HCT116 (cell line): ENCODE data around the gene DMKN. TPM values are rescaled to one million over a fixed set of nuclear protein-coding genes. Genes with fewer than 3 reads are reported as not detected.

Source experiments
- ATAC-seq: fragments of 200-7000 bp; cut with Tn5 transposase; 2 replicates; pipeline ENCODE4 v1.9.1; 2020; ENCODE audit warnings: mild to moderate bottlenecking, moderate library complexity
- BruUV-seq: library from RNA; stranded (reverse); fragments of 400-500 nt; replicated peaks from 2 replicates; lab custom pipeline; 2021; lab: Mats Ljungman, UMichigan
- CTCF ChIA-PET: fragments of 300-600 bp; sonication (Branson Sonifier 250); formaldehyde crosslinking; loops from one replicate; lab custom pipeline; 2021; ENCODE audit warnings: antibody characterized with exemption; lab: Charles Lee
- POLR2A ChIA-PET: fragments of 300-600, 350-600 bp; sonication (Branson Sonifier 250); formaldehyde crosslinking; loops from one replicate; lab custom pipeline; 2021; ENCODE audit warnings: antibody characterized with exemption; lab: Charles Lee
- RAD21 ChIA-PET, 2 experiments: fragments of 300-600 bp; sonication (Branson Sonifier 250); formaldehyde crosslinking; loops; one replicate each; lab custom pipeline; 2023; ENCODE audit warnings: low total read pairs in 2 of 2; ENCODE audit not compliant: uncharacterized antibody in 2 of 2, unreplicated experiment in 2 of 2, low non-redundant PET in 1 of 2; lab: Charles Lee
- DNase-seq: peaks from one replicate; pipeline ENCODE4 v3.0.0-alpha.2; 2010; ENCODE audit warnings: low read depth, low spot score
- H2AFZ ChIP-seq: fragments of 200-600 bp; shearing (Covaris generic), sonication (generic); 2 replicates; pipeline ENCODE4 v1.6.1; 2017; ENCODE audit warnings: low read depth, mixed run types, mixed read lengths, antibody characterized with exemption, low read length; ENCODE audit not compliant: poor library complexity, severe bottlenecking
- H3K27ac ChIP-seq: 2 replicates; pipeline ENCODE4 v1.5.1; 2012; ENCODE audit warnings: low read depth, low read length
- H3K27me3 ChIP-seq: fragments of 200-600 bp; sonication (generic); 2 replicates; pipeline ENCODE4 v1.6.1; 2016; ENCODE audit warnings: mixed run types, low read length, mixed read lengths; ENCODE audit not compliant: insufficient read depth
- H3K36me3 ChIP-seq, 2 experiments: fragments of 200-500 bp in 1 of 2; fragments of 200-600 bp in 1 of 2; sonication (Bioruptor generic) in 1 of 2; sonication (generic) in 1 of 2; 2 replicates each; pipeline versions ENCODE4 v1.5.1 to v1.6.1; 2014 to 2016; ENCODE audit warnings: low read length in 2 of 2, inconsistent platforms in 1 of 2, mixed read lengths in 1 of 2, mixed run types in 1 of 2; ENCODE audit not compliant: insufficient read depth in 2 of 2, control insufficient read depth in 1 of 2
- H3K4me1 ChIP-seq, 2 experiments: fragments of 200-600 bp in 1 of 2; sonication (generic) in 1 of 2; 2 replicates each; pipeline versions ENCODE4 v1.5.1 to v1.6.1; 2012 to 2017; ENCODE audit warnings: low read length in 2 of 2, inconsistent platforms in 1 of 2, mild to moderate bottlenecking in 1 of 2, mixed read lengths in 1 of 2, mixed run types in 1 of 2, moderate library complexity in 1 of 2; ENCODE audit not compliant: insufficient read depth in 2 of 2, control insufficient read depth in 1 of 2
- H3K4me2 ChIP-seq: fragments of 200-600 bp; sonication (generic); 2 replicates; pipeline ENCODE4 v1.6.1; 2017; ENCODE audit warnings: mixed run types, low read length, mixed read lengths
- H3K4me3 ChIP-seq, 2 experiments: fragments of 200-600 bp in 1 of 2; sonication (generic) in 1 of 2; replicated peaks in 1 of 2; 2 replicates each; pipeline ENCODE4 v1.5.1; 2011 to 2016; ENCODE audit warnings: low read length in 2 of 2, control low read depth in 1 of 2, low read depth in 1 of 2, mild to moderate bottlenecking in 1 of 2, mixed read lengths in 1 of 2, mixed run types in 1 of 2
- H3K79me2 ChIP-seq: fragments of 200-600 bp; sonication (generic); 2 replicates; pipeline ENCODE4 v1.6.1; 2017; ENCODE audit warnings: mild to moderate bottlenecking, mixed run types, low read length, moderate library complexity, mixed read lengths; ENCODE audit not compliant: insufficient read depth
- H3K9ac ChIP-seq: fragments of 200-600 bp; sonication (generic); 2 replicates; pipeline ENCODE4 v1.6.1; 2016; ENCODE audit warnings: low read length, mixed read lengths
- H3K9me2 ChIP-seq: fragments of 200-600 bp; sonication (generic), shearing (Covaris generic); 2 replicates; pipeline ENCODE4 v1.6.1; 2017; ENCODE audit warnings: mixed run types, mild to moderate bottlenecking, moderate library complexity; ENCODE audit not compliant: insufficient read depth
- H3K9me3 ChIP-seq, 2 experiments: fragments of 200-500 bp in 1 of 2; fragments of 200-600 bp in 1 of 2; sonication (Bioruptor generic) in 1 of 2; sonication (generic) in 1 of 2; 2 replicates each; pipeline ENCODE4 v1.6.1; 2014 to 2017; ENCODE audit warnings: low read length in 2 of 2, mixed read lengths in 2 of 2, inconsistent platforms in 1 of 2, low read depth in 1 of 2, mild to moderate bottlenecking in 1 of 2, mixed run types in 1 of 2, moderate library complexity in 1 of 2; ENCODE audit not compliant: control insufficient read depth in 1 of 2, insufficient read depth in 1 of 2
- H4K20me1 ChIP-seq: fragments of 200-600 bp; sonication (generic), shearing (Covaris generic); 2 replicates; pipeline ENCODE4 v1.6.1; 2017; ENCODE audit warnings: mixed run types, mild to moderate bottlenecking, moderate library complexity; ENCODE audit not compliant: insufficient read depth
- CBX3 ChIP-seq: IDR thresholded peaks from 2 replicates; pipeline ENCODE4 v1.6.1; 2012; ENCODE audit warnings: low read depth
- EGR1 ChIP-seq: IDR thresholded peaks from 2 replicates; pipeline ENCODE4 v1.6.1; 2012; ENCODE audit warnings: low read depth
- ELF1 ChIP-seq: IDR thresholded peaks from 2 replicates; pipeline ENCODE4 v1.6.1; 2012; ENCODE audit warnings: low read depth, borderline replicate concordance
- EZH2 ChIP-seq: fragments of 200-600 bp; sonication (generic); IDR thresholded peaks from 2 replicates; pipeline ENCODE4 v1.6.1; 2017; ENCODE audit warnings: antibody characterized with exemption, mixed run types
- FOSL1 ChIP-seq: IDR thresholded peaks from 2 replicates; pipeline ENCODE4 v1.6.1; 2012; ENCODE audit warnings: low read depth
- JUND ChIP-seq: IDR thresholded peaks from 2 replicates; pipeline ENCODE4 v1.6.1; 2012
- POLR2A ChIP-seq: IDR thresholded peaks from 2 replicates; pipeline ENCODE4 v1.7.0; 2011; ENCODE audit warnings: borderline replicate concordance; ENCODE audit not compliant: insufficient read depth, insufficient read length; ENCODE audit errors: extremely low read depth
- POLR2AphosphoS5 ChIP-seq: IDR thresholded peaks from 2 replicates; pipeline ENCODE4 v1.6.1; 2011; ENCODE audit warnings: mild to moderate bottlenecking, low read depth, low read length, moderate library complexity
- RAD21 ChIP-seq: IDR thresholded peaks from 2 replicates; pipeline ENCODE4 v1.6.1; 2012; ENCODE audit warnings: low read depth, mild to moderate bottlenecking
- SIN3A ChIP-seq: IDR thresholded peaks from 2 replicates; pipeline ENCODE4 v1.6.1; 2012; ENCODE audit warnings: low read depth
- SP1 ChIP-seq: IDR thresholded peaks from 2 replicates; pipeline ENCODE4 v1.6.1; 2012; ENCODE audit warnings: low read depth
- YY1 ChIP-seq: IDR thresholded peaks from 2 replicates; pipeline ENCODE4 v1.6.1; 2011; ENCODE audit warnings: low read length, low read depth, moderate library complexity, mild to moderate bottlenecking; ENCODE audit not compliant: insufficient replicate concordance; ENCODE audit errors: extremely low read depth
- ZFX ChIP-seq: fragments of 450-650 bp; IDR thresholded peaks from 2 replicates; pipeline ENCODE4 v1.6.1; 2017
- intact Hi-C: fragments of 100-400 bp; cut with micrococcal nuclease; formaldehyde crosslinking; loops from 2 replicates; pipeline ENCODE4 v1.10.0; 2022
- total RNA-seq: library from RNA; stranded (reverse); gene quantifications from one replicate; pipeline ENCODE4 v1.2.1, GENCODE V29; 2021; ENCODE audit not compliant: unreplicated experiment
- TF ChIP-seq, protein P1 (sequence below): IDR thresholded peaks from 2 replicates; pipeline ENCODE4 v1.6.1; 2012
- TF ChIP-seq, protein P2 (sequence below): IDR thresholded peaks from 2 replicates; pipeline ENCODE4 v1.6.1; 2012; ENCODE audit warnings: low read depth
- TF ChIP-seq, protein P3 (sequence below): IDR thresholded peaks from 2 replicates; pipeline ENCODE4 v1.6.1; 2011; ENCODE audit warnings: mild to moderate bottlenecking, low read length, moderate library complexity; ENCODE audit not compliant: insufficient replicate concordance; ENCODE audit errors: extremely low read depth

DMKN gene
- total RNA-seq, 1 experiment from 2014 or later, result 246 TPM

DNA sequence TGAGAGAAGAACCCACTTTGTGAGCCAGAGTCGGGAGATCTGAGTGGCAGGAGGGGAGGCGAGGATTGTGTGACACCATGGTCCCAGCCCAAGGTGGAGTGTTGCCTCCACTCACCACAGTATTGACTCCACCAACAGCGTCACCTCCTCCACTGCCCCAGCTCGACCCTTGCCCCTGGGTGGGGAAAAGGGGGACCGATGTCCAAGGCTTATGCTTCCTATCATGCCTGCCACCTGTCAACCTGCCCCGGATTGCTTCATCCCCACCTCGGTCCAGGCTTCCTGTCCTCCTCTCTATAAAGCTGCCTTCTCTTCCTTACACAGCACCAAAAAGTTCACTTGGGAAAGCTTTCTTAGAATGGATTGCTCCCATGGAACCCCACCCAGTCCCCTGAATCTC, 7.4 kb downstream of the DMKN start:
- RAD21 ChIA-PET, result no interaction called here
- intact Hi-C loops, result no loop called here
- ATAC-seq (no peak), DNase-seq (no peak)
- no peak for TF ChIP-seq POLR2A
- TF ChIP-seq POLR2AphosphoS5, result no peak
- TF ChIP-seq, protein P1, sequence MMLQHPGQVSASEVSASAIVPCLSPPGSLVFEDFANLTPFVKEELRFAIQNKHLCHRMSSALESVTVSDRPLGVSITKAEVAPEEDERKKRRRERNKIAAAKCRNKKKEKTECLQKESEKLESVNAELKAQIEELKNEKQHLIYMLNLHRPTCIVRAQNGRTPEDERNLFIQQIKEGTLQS, result no peak
- no peak for TF ChIP-seq FOSL1
- no peak for TF ChIP-seq EGR1
- TF ChIP-seq ZFX, result no peak
- TF ChIP-seq SP1, result no peak
- TF ChIP-seq, protein P2, sequence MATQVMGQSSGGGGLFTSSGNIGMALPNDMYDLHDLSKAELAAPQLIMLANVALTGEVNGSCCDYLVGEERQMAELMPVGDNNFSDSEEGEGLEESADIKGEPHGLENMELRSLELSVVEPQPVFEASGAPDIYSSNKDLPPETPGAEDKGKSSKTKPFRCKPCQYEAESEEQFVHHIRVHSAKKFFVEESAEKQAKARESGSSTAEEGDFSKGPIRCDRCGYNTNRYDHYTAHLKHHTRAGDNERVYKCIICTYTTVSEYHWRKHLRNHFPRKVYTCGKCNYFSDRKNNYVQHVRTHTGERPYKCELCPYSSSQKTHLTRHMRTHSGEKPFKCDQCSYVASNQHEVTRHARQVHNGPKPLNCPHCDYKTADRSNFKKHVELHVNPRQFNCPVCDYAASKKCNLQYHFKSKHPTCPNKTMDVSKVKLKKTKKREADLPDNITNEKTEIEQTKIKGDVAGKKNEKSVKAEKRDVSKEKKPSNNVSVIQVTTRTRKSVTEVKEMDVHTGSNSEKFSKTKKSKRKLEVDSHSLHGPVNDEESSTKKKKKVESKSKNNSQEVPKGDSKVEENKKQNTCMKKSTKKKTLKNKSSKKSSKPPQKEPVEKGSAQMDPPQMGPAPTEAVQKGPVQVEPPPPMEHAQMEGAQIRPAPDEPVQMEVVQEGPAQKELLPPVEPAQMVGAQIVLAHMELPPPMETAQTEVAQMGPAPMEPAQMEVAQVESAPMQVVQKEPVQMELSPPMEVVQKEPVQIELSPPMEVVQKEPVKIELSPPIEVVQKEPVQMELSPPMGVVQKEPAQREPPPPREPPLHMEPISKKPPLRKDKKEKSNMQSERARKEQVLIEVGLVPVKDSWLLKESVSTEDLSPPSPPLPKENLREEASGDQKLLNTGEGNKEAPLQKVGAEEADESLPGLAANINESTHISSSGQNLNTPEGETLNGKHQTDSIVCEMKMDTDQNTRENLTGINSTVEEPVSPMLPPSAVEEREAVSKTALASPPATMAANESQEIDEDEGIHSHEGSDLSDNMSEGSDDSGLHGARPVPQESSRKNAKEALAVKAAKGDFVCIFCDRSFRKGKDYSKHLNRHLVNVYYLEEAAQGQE, result no peak
- no peak for TF ChIP-seq RAD21
- no peak for TF ChIP-seq YY1
- TF ChIP-seq, protein P3, sequence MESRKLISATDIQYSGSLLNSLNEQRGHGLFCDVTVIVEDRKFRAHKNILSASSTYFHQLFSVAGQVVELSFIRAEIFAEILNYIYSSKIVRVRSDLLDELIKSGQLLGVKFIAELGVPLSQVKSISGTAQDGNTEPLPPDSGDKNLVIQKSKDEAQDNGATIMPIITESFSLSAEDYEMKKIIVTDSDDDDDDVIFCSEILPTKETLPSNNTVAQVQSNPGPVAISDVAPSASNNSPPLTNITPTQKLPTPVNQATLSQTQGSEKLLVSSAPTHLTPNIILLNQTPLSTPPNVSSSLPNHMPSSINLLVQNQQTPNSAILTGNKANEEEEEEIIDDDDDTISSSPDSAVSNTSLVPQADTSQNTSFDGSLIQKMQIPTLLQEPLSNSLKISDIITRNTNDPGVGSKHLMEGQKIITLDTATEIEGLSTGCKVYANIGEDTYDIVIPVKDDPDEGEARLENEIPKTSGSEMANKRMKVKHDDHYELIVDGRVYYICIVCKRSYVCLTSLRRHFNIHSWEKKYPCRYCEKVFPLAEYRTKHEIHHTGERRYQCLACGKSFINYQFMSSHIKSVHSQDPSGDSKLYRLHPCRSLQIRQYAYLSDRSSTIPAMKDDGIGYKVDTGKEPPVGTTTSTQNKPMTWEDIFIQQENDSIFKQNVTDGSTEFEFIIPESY, result no peak
- no peak for TF ChIP-seq SIN3A
- no peak for TF ChIP-seq CBX3
- TF ChIP-seq JUND, result no peak
- TF ChIP-seq ELF1, result no peak
- no peak for TF ChIP-seq EZH2
- no peak overlapping the region for H3K4me2 ChIP-seq
- H3K9me3 ChIP-seq, result no peaks in the 10 kb centered on the region
- H3K36me3 ChIP-seq, result peaks cover 20 to 33% of the 10 kb centered on the region in 2 experiments; a peak in 3 of 4 replicates
- H3K9me2 ChIP-seq, result no peaks in the 10 kb centered on the region
- H3K4me1 ChIP-seq, result peaks cover 5 to 19% of the 10 kb centered on the region in 2 experiments; a peak in 3 of 4 replicates
- H2AFZ ChIP-seq, result no peak overlapping the region
- H3K9ac ChIP-seq, result no peak overlapping the region
- H3K79me2 ChIP-seq, result peaks cover 49% of the 10 kb centered on the region
- H4K20me1 ChIP-seq, result no peaks in the 10 kb centered on the region
- BruUV-seq, result no TSS peak
- CTCF ChIA-PET, result interaction anchor here (0.9 kb wide), 1 partner anchor 11 kb away, joined by 3 read pairs; no protein-coding TSS in a partner anchor
- POLR2A ChIA-PET, result interaction anchor here (1.0 kb wide), 1 partner anchor 142 kb away, joined by 3 read pairs; the partner anchor contains the start of gene COX6B1
- no peaks in the 10 kb centered on the region for H3K27me3 ChIP-seq
- H3K4me3 ChIP-seq, result no peak overlapping the region
- no peak overlapping the region for H3K27ac ChIP-seq
